Immature natural killer cell (primary cell): Measurements from ENCODE around the gene ALDH1A1. TPM values are rescaled to one million over a fixed set of nuclear protein-coding genes. Genes with fewer than 3 reads are reported as not detected.
"Not testable (repeated sequence)": the region's sequence is repeated elsewhere in the genome, so short reads cannot be mapped to it uniquely, and the experiment has no call there.

Experiments used
- DNase-seq, 3 donors: peaks; one replicate each; pipeline ENCODE4 v3.0.0; 2022; ENCODE audit warnings: mixed read lengths in 1 of 3
- H3K27ac Mint-ChIP-seq, 6 donors: one replicate each; pipeline ENCODE4 v1.8.0; 2020; ENCODE audit warnings: mixed read lengths in 6 of 6, mild to moderate bottlenecking in 5 of 6, inconsistent platforms in 4 of 6, moderate library complexity in 3 of 6
- H3K27me3 Mint-ChIP-seq, 3 donors: one replicate each; pipeline ENCODE4 v1.8.0; 2020 to 2021; ENCODE audit warnings: low read depth in 3 of 3, mild to moderate bottlenecking in 3 of 3, mixed read lengths in 3 of 3, moderate library complexity in 3 of 3, inconsistent platforms in 1 of 3
- H3K36me3 Mint-ChIP-seq, 3 donors: one replicate each; pipeline ENCODE4 v1.8.0; 2020; ENCODE audit warnings: mixed read lengths in 3 of 3, inconsistent platforms in 2 of 3, mild to moderate bottlenecking in 2 of 3
- H3K4me1 Mint-ChIP-seq, 2 donors: one replicate each; pipeline ENCODE4 v1.8.0; 2020; ENCODE audit warnings: inconsistent platforms in 2 of 2, mild to moderate bottlenecking in 2 of 2, mixed read lengths in 2 of 2, moderate library complexity in 1 of 2
- H3K4me3 Mint-ChIP-seq, 5 donors: one replicate each; pipeline ENCODE4 v1.8.0; 2020; ENCODE audit warnings: mild to moderate bottlenecking in 5 of 5, mixed read lengths in 5 of 5, inconsistent platforms in 3 of 5, moderate library complexity in 3 of 5
- H3K9me3 Mint-ChIP-seq, 6 donors: one replicate each; pipeline ENCODE4 v1.8.0; 2020; ENCODE audit warnings: mild to moderate bottlenecking in 6 of 6, mixed read lengths in 6 of 6, inconsistent platforms in 4 of 6, moderate library complexity in 3 of 6
- polyA plus RNA-seq, 3 donors: library from polyadenylated mRNA; unstranded; fragments of 300-500 nt; fragmentation: Illumina TruSeq; gene quantifications; one replicate each; pipeline ENCODE4 v1.2.3, GENCODE V29; 2021

Gene ALDH1A1
- polyA plus RNA-seq, 3 donors from 2014 or later = 0.09 TPM; not detected in 2

DNA sequence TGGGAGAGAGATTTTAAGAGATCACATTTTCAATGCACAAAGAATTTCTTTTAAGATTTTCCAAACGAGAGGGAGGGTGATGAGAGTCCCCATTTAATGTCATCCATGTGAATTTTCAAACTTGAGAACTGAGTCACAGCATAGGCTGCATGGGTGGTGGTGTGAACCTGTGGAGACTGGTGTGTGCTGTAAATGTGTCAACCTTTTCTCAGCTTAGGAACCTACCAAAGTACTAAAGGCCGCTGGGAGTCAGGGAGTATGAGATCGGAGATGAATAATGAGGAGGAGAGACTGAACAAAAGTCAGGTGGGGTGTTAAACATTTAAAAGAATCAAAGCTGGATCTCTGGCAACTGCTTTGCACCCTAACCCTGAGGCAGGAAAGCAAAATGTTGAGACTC, 7.5 kb downstream of the ALDH1A1 start:
- no peak overlapping the region for H3K4me3 Mint-ChIP-seq
- peaks cover 0 to 4% (median 0%) of the 10 kb centered on the region in 6 donors for H3K9me3 Mint-ChIP-seq
- no peak overlapping the region for H3K27ac Mint-ChIP-seq
- peaks cover 6 to 10% (median 6%) of the 10 kb centered on the region in 3 donors for H3K27me3 Mint-ChIP-seq
- H3K4me1 Mint-ChIP-seq = no peaks in the 10 kb centered on the region
- no peaks in the 10 kb centered on the region for H3K36me3 Mint-ChIP-seq
- DNase-seq = no peak

DNA sequence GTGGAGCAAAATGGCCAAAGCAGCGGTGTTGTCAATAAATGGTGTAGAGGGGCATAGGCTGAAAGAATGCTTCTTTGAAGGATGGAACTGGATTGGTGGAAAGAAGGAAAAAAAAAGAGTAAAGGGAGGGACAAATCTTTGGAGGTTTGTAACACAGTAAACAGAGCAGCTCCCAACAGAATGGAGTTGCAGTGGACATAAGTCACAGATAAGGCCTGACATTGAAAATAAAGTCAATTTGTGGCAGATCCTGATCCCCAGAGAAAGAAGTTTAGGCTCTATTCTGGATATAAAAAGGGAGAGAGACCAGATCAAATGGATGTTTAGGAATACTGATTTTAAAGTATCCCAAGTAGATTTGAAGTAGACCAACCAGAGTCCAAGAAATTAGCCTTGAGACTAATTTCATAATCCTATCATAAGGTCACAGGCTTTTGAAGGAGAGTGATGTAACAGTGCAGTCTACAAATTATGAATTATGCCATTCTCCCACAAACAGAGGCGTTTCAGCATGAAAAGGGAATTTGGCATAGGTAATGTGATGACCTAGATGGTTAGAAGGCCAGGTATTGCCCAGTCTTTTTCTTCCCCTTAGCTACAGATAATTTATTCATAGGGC, 8.9 kb downstream of the ALDH1A1 start:
- Mint-ChIP-seq H3K4me1 (no peaks in the 10 kb centered on the region), H3K4me3 (no peak overlapping the region), H3K27me3 (peaks cover 5 to 6% (median 6%) of the 10 kb centered on the region in 3 donors), H3K36me3 (no peaks in the 10 kb centered on the region), H3K27ac (no peak overlapping the region), H3K9me3 (peaks cover 0 to 4% (median 0%) of the 10 kb centered on the region in 6 donors)
- no peak for DNase-seq

DNA sequence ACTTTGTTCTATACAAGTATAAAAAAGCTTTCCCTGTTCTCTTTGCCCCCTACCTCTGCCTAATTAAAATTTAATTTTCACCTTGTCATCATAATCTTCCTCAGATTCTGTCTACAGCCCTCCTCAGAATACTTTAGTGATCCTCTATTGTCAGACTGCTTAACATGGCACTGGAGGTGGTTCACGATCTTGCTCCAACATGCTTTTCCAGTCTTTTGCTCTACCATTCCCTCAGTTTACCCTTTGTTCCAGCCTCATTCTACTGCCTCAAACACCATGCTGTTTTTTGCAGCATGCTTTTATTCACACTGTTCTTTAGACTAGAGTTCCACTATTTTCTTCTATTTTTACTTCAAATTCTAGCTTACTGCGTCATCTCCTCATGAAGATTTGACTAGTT, 10.4 kb downstream of the ALDH1A1 start:
- Mint-ChIP-seq H3K9me3 (peaks cover 0 to 4% (median 0%) of the 10 kb centered on the region in 6 donors), H3K27ac (no peak overlapping the region), H3K36me3 (no peaks in the 10 kb centered on the region), H3K4me1 (no peaks in the 10 kb centered on the region), H3K4me3 (peak overlapping the region in 1 of 5 donors; percentile 10), H3K27me3 (peaks cover 2 to 4% (median 3%) of the 10 kb centered on the region in 3 donors)
- DNase-seq = no peak

DNA sequence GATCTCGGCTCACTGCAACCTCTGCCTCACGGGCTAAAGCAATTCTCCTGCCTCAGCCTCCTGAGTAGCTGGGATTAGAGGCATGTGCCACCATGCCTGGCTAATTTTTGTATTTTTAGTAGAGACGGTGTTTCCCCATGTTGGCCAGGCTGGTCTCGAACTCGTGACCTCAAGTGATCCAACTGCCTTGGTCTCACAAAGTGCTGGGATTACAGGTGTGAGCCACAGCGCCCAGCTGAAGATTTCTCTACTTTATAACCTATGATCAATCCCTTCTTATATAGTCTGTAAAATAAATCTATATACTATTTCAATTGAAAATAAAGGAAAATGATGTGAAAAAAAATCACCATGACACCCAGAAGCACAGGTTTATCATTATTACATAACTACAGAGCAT, 13.3 kb downstream of the ALDH1A1 start:
- H3K27me3 Mint-ChIP-seq, H3K4me3 Mint-ChIP-seq, H3K36me3 Mint-ChIP-seq, H3K9me3 Mint-ChIP-seq, DNase-seq, H3K27ac Mint-ChIP-seq, H3K4me1 Mint-ChIP-seq: not testable (repeated sequence)

DNA sequence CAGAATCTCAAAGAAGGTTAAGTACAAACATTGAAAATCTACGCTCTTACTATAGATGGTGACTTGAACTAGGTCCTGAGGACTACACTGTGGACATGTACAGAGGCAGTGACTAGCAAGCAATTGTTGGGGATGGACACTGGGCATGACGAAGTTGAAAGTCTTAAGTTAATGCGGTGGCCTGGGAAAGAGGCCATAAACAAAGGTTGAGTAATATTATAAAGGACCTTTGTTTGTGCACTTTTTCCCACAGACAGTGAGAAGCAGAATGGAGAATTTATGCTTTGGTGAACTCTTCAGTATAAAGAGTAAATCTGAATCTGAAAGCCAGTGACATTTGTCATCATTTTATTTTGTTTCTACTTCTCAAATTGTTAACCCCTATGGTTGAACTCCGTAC, 15.3 kb downstream of the ALDH1A1 start:
- H3K9me3 Mint-ChIP-seq = peaks cover 0 to 2% (median 0%) of the 10 kb centered on the region in 6 donors

DNA sequence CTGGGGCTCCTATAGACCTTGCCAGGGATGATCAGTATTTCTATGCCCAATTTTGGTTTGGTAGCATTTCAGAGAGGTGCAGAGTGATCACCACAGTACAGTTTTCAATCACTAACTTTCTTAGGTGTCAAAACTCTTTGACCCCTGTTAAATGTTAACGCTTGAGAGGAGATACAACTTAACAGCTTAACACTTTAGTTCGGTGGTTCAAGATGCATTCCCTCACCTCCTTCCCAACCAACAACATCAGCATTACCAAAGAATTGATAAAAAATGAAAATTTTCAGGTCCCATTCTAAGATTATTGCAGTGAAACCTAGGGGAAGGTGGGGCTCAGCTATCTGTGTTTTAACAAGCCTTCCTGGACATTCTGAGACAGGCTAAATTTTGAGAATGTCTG, 16.2 kb downstream of the ALDH1A1 start:
- DNase-seq = no peak
- Mint-ChIP-seq H3K36me3 (no peaks in the 10 kb centered on the region), H3K4me1 (no peaks in the 10 kb centered on the region), H3K27me3 (no peaks in the 10 kb centered on the region), H3K9me3 (no peaks in the 10 kb centered on the region), H3K27ac (no peak overlapping the region), H3K4me3 (no peak overlapping the region)

More for the DNA sequence above, 15.3 kb downstream of the ALDH1A1 start:
- Mint-ChIP-seq H3K4me1 (no peaks in the 10 kb centered on the region), H3K4me3 (no peak overlapping the region), H3K36me3 (no peaks in the 10 kb centered on the region), H3K27ac (no peak overlapping the region), H3K27me3 (peaks cover 0 to 2% (median under 1%) of the 10 kb centered on the region in 3 donors)
- no peak for DNase-seq

DNA sequence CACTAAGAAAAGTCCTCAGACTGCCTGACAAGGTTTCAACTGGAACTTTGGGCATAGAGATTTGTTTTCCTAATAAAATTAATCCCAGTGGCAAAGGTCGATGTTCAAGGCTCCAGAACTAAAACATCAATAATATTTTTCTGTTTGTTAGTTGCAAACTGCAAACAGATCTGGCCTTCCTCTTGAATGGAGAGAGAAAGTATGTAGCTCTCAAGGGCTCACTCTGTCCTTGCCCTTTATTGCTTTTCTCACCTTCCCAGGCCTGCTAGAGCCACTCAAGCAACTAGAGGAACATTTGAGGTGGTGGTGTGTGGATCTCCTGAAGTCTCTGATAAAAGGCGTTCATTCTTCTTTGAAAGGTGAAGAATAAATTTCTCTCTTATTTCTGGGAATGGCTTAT, 16.6 kb downstream of the ALDH1A1 start:
- no peaks in the 10 kb centered on the region for H3K9me3 Mint-ChIP-seq
- H3K27ac Mint-ChIP-seq = no peak overlapping the region
- no peak for DNase-seq
- H3K27me3 Mint-ChIP-seq = no peaks in the 10 kb centered on the region
- H3K4me3 Mint-ChIP-seq = no peak overlapping the region
- no peaks in the 10 kb centered on the region for H3K36me3 Mint-ChIP-seq
- no peaks in the 10 kb centered on the region for H3K4me1 Mint-ChIP-seq

DNA sequence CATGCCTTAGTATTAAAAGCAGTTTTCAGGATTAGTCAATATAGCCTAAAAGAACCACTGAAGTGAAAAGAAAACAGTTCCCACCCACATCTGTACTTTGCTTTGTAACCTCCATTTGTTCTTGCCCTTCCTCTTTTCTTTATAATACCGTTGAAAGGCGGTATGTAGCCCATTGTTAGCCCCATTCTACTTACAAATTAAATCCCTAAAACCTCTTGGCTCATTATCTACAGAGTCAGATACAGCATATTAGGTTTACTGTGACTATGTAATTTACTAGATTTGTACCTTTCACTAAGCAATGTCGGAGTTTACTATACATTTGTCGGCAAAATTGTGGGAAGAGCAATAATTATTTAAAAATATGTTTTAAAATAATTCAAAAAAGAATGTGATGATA, 17.3 kb downstream of the ALDH1A1 start:
- no peak overlapping the region for H3K27ac Mint-ChIP-seq
- no peaks in the 10 kb centered on the region for H3K27me3 Mint-ChIP-seq
- H3K9me3 Mint-ChIP-seq = no peaks in the 10 kb centered on the region
- no peak for DNase-seq
- no peaks in the 10 kb centered on the region for H3K4me1 Mint-ChIP-seq
- H3K4me3 Mint-ChIP-seq = no peak overlapping the region
- H3K36me3 Mint-ChIP-seq = no peaks in the 10 kb centered on the region

DNA sequence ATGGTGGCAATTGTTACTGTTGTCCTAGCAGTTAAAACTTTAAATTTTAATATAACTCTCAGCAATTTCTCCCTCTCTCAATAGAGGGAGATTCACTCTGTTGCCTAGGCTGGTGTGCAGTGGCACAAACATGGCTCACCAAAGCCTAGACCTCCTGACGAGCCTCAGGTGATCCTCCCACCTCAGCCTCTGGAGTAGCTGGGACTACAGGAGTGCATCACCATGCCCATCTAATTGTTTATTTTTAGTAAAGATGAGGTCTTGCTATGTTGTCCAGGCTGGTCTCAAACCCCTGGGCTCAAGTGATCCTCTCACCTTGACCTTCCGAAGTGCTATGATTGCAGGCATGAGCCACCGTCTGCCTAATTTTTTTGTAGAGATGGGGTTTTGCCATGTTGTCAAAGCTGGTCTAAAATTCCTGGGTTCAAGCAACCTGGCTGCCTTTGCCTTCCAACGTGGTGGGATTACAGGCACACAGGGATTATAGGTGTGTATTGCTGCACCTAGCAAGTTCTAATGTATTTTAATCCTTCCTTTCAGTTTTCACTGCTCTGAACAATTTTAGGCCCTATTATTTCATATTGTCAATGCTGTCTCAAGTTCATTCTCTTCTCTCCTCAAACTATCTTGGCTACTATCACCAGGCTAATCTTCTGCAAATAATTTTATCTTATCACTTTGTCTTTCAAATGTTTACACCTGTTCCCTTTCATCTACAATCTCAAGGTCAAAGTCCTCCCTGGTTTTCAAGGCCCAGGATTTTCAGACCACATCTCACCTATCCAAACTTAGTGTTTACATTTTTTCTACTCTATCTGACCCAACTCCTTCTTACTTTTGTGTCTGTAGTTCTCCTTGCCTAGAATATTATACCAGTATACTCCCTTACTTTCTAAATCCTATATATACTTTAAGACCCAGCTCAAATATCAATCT, 18.9 kb downstream of the ALDH1A1 start:
- no peak overlapping the region for H3K4me3 Mint-ChIP-seq
- H3K36me3 Mint-ChIP-seq = no peaks in the 10 kb centered on the region

DNA sequence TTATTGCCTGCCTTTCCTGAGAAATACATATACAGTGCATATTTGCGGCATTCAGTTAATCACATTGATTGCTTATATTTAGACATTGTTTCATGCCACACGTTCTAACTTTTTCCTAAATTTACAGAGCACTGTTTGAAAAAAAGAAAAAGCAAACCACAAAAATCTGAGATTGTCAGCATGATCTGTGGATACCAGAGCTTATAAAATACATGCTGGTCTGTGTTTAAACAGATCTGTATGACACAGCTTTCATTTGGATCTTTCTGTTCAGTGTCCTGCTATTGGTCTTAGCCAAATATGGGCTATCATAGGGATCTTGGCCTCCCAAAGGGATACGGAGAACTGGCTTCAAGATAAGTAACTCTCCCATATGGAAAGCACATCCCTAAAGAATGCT, 20.2 kb downstream of the ALDH1A1 start:
- Mint-ChIP-seq H3K27me3 (no peaks in the 10 kb centered on the region), H3K4me3 (no peak overlapping the region), H3K27ac (no peak overlapping the region), H3K36me3 (no peaks in the 10 kb centered on the region), H3K4me1 (no peaks in the 10 kb centered on the region), H3K9me3 (no peaks in the 10 kb centered on the region)
- DNase-seq = no peak

More for the DNA sequence above, 18.9 kb downstream of the ALDH1A1 start:
- Mint-ChIP-seq H3K4me1 (no peaks in the 10 kb centered on the region), H3K27ac (no peak overlapping the region), H3K9me3 (no peaks in the 10 kb centered on the region), H3K27me3 (no peaks in the 10 kb centered on the region)
- DNase-seq = no peak

DNA sequence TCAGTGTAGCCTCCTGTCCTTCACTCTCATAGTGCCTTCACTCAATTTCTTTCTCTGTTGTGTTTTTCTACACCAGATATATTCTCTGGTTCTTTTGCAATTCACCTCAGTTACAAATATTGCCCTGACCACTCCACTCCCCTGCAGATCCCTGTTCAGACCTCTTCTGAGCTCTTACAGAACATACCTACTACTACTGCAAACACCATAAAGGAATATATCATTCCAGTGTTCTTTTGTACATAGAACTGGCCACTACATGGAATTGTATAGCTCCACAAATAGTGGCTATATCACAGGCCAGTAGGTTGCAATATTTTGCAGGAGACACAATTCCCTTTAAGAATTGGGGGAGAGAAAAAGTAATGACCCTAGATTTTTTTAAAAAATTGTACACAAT, 21.0 kb downstream of the ALDH1A1 start:
- no peak overlapping the region for H3K27ac Mint-ChIP-seq
- H3K4me3 Mint-ChIP-seq = no peak overlapping the region
- DNase-seq = no peak
- H3K36me3 Mint-ChIP-seq = no peaks in the 10 kb centered on the region
- no peaks in the 10 kb centered on the region for H3K9me3 Mint-ChIP-seq
- no peaks in the 10 kb centered on the region for H3K4me1 Mint-ChIP-seq
- H3K27me3 Mint-ChIP-seq = no peaks in the 10 kb centered on the region

DNA sequence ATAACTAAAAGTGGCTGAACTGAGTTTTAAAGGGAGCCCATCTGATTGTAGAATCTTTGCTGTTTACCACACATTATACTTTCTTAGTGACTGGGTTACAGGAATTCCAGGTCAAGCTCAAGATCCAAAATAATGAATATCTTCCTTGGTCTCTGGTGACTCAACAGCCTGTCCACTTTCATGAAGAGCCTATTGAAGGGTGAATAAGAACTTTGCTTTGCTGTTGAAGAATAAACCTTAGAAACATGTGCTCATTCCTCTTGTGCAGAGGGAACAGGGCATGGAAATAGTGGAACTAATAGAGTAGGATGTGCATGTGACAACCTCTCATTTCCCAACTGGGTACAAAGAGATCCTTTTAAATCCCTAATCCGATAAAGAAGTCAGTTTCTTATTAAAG, 21.4 kb downstream of the ALDH1A1 start:
- Mint-ChIP-seq H3K27ac (no peak overlapping the region), H3K4me1 (no peaks in the 10 kb centered on the region), H3K9me3 (no peaks in the 10 kb centered on the region), H3K4me3 (no peak overlapping the region), H3K36me3 (no peaks in the 10 kb centered on the region), H3K27me3 (no peaks in the 10 kb centered on the region)
- DNase-seq = no peak

DNA sequence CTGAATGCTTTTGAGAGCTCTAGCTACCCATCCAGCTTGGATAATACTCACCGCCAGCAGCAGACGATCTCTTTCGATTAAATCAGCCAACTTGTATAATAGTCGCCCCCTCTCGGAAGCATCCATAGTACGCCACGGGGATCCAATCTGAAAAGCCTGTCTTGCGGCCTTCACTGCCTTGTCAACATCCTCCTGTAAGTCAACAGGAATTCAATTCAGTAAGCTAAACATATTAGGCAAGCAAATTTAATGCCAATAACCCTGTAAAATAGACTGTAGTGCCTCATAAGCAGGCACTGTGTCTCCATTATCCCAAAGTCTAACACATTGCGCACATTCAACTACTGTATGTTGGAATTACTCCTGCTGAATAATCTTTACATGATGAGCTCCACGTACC, 22.0 kb downstream of the ALDH1A1 start:
- no peaks in the 10 kb centered on the region for H3K27me3 Mint-ChIP-seq
- no peaks in the 10 kb centered on the region for H3K36me3 Mint-ChIP-seq
- no peaks in the 10 kb centered on the region for H3K9me3 Mint-ChIP-seq
- no peak overlapping the region for H3K4me3 Mint-ChIP-seq
- H3K4me1 Mint-ChIP-seq = no peaks in the 10 kb centered on the region
- DNase-seq = no peak
- H3K27ac Mint-ChIP-seq = no peak overlapping the region

DNA sequence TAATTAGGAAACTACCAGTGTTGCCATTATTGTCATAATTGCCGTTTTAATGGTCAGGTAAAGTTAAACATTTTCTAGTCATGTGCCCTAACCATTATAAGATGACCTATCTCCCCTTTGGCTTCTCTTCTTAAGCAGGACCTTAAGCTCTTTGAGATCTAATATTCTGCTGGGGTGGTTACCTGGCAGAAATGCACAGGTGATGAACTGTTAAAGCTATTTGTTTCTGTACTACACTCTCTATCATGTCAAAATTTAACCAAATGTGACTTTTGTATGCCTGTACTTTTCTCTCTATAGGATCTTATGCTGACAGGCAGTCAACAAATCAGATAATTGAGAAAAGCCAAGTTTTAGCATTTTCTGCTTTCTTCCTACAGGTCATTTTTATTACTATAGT, 23.3 kb downstream of the ALDH1A1 start:
- no peak for DNase-seq
- H3K36me3 Mint-ChIP-seq = no peaks in the 10 kb centered on the region
- H3K9me3 Mint-ChIP-seq = no peaks in the 10 kb centered on the region
- no peak overlapping the region for H3K4me3 Mint-ChIP-seq
- no peak overlapping the region for H3K27ac Mint-ChIP-seq
- peaks cover 0 to 2% (median 2%) of the 10 kb centered on the region in 3 donors for H3K27me3 Mint-ChIP-seq
- no peaks in the 10 kb centered on the region for H3K4me1 Mint-ChIP-seq
